Activated CD4-positive, alpha-beta T cell treated with anti-CD3 and anti-CD28 coated beads, Interleukin-2, amount 50 U/mL, for 24 hours (primary cell): ENCODE data around the gene NEUROD6.

Experiments
- DNase-seq, 2 donors: peaks; one replicate each; pipeline ENCODE4 v3.0.0-alpha.2; 2020; ENCODE audit warnings: low read depth in 1 of 2, low spot score in 1 of 2

NEUROD6 gene

GRCh38 chr7:31335161-31335856 lies 5.2 kb downstream of the NEUROD6 start:
- no peak for DNase-seq

GRCh38 chr7:31333291-31333690 lies 7.2 kb downstream of the NEUROD6 start:
- no peak for DNase-seq

- no peak for DNase-seq
These were observed 13.5 kb downstream of the NEUROD6 start for GRCh38 chr7:31327071-31327470.

- DNase-seq, result no peak
These were observed 14.1 kb downstream of the NEUROD6 start for GRCh38 chr7:31326416-31326815.

GRCh38 chr7:31323101-31323500 lies 17.4 kb downstream of the NEUROD6 start:
- DNase-seq, result no peak

- DNase-seq, result no peak
These were observed 19.9 kb downstream of the NEUROD6 start for GRCh38 chr7:31320675-31321074.

GRCh38 chr7:31318313-31318712 lies 22.2 kb downstream of the NEUROD6 start:
- no peak for DNase-seq

- DNase-seq, result no peak
These were observed 23.6 kb downstream of the NEUROD6 start for GRCh38 chr7:31316876-31317275.

- DNase-seq, result no peak
These were observed 24.8 kb downstream of the NEUROD6 start for GRCh38 chr7:31315758-31316157.

- no peak for DNase-seq
These were observed 25.7 kb downstream of the NEUROD6 start for GRCh38 chr7:31314781-31315180.

- DNase-seq, result no peak
These were observed 27.6 kb downstream of the NEUROD6 start for GRCh38 chr7:31312889-31313288.

GRCh38 chr7:31311552-31311951 lies 29.0 kb downstream of the NEUROD6 start:
- DNase-seq, result no peak

- DNase-seq, result no peak
These were observed 30.1 kb downstream of the NEUROD6 start for GRCh38 chr7:31310321-31310935.

GRCh38 chr7:31309407-31309806 lies 31.1 kb downstream of the NEUROD6 start:
- DNase-seq, result no peak

- DNase-seq, result no peak
These were observed 31.9 kb downstream of the NEUROD6 start for GRCh38 chr7:31308652-31309051.

GRCh38 chr7:31307972-31308371 lies 32.6 kb downstream of the NEUROD6 start:
- no peak for DNase-seq

GRCh38 chr7:31305260-31305659 lies 35.3 kb downstream of the NEUROD6 start:
- DNase-seq, result no peak

- no peak for DNase-seq
These were observed 36.1 kb downstream of the NEUROD6 start for GRCh38 chr7:31304446-31304845.

- DNase-seq, result no peak
These were observed 38.2 kb downstream of the NEUROD6 start for GRCh38 chr7:31302356-31302755.

GRCh38 chr7:31299336-31299735 lies 41.2 kb downstream of the NEUROD6 start:
- no peak for DNase-seq

GRCh38 chr7:31290601-31291000 lies 49.9 kb downstream of the NEUROD6 start:
- no peak for DNase-seq
